Measurements from ENCODE around the gene IL12RB1.
"Not testable (repeated sequence)": the region's sequence is repeated elsewhere in the genome, so short reads cannot be mapped to it uniquely, and the experiment has no call there.

The IL12RB1 gene

GRCh38 chr19:18057557-18057956 is 29.2 kb downstream of the IL12RB1 start:
- Mint-ChIP-seq H3K9me3 (no peaks in the 10 kb centered on the region), H3K36me3 (peaks cover 22% of the 10 kb centered on the region), H3K4me3 (no peak overlapping the region), H3K4me1 (peaks cover 12% of the 10 kb centered on the region), H3K27me3 (no peaks in the 10 kb centered on the region), H3K27ac (peak overlapping the region; percentile 59)
- ATAC-seq = no peak

DNA sequence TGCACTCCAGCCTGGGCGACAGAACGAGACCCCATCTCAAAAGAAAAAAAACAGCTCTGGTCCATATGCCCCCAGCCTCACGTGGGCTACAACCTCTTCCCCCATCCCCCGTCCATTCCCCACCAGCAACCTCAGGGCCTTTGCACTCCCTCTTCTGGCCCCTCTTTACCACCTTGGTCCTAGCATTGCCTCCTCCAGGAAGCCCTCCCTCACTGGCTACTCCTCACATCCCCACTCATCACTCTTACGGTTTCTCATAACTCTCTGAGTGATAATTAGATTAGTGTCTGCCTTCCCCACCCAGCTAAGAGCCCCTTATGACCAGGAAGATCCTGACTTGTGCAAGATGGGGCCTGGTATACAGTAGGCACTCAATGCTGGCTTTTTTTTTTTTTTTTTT is 30.8 kb downstream of the IL12RB1 start:
- no peaks in the 10 kb centered on the region for H3K27me3 Mint-ChIP-seq
- H3K36me3 Mint-ChIP-seq = peaks cover 15% of the 10 kb centered on the region
- no peaks in the 10 kb centered on the region for H3K9me3 Mint-ChIP-seq
- no peak for ATAC-seq
- peak overlapping the region; percentile 28 for H3K27ac Mint-ChIP-seq
- H3K4me3 Mint-ChIP-seq = no peak overlapping the region
- peaks cover 14% of the 10 kb centered on the region for H3K4me1 Mint-ChIP-seq

DNA sequence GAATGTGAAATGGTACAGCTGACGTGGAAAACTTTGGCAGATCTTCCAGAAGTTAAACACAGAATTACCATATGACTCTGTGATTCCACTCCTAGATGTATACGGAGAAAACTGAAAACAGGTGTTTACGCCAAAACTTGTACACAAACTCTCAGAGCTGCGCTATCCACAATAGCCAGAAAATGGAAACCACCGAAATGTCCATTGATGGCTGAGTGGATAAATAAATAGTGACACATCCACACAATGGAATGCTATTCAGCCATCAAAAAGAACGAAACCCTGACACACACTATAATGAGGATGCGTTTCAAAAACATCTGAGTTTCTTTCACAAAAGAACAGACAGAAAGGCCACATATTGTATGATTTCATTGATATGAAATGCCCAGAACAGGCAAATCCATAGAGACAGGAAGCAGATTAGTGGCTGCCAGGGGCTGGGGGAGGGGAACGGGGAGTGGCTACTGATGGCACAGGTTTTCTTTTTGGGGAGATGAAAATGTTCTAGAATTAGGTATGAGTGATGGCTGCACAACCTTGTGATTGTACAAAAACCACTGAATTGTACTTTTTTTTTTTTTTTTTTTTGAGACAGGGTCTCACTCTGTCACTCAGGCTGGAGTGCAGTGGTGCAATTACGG is 33.0 kb downstream of the IL12RB1 start:
- Mint-ChIP-seq H3K27me3 (no peaks in the 10 kb centered on the region), H3K27ac (peak overlapping the region; percentile 28), H3K36me3 (no peaks in the 10 kb centered on the region), H3K9me3 (no peaks in the 10 kb centered on the region), H3K4me3 (no peak overlapping the region), H3K4me1 (peaks cover 25% of the 10 kb centered on the region)
- no peak for ATAC-seq

DNA sequence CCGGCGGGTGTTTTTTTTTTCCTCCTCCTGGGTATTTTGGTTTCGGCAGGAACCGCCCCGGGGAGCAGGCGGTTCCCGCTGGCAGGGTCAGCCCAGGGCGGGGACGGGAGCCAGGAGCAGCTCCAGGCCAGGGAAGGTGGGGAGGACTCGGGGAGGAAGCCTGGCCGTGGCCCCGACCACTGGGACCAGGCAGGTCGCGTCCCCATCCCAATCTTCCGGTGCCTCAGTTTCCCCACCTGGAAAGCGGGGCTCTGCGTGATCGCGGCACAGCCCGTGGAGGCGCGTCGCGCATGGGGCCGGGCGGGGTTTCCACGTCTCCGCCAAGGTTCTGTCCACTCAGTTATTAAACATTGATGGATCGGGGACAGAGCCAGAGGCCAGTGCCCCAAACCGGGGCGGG is 34.8 kb downstream of the IL12RB1 start:
- no peaks in the 10 kb centered on the region for H3K36me3 Mint-ChIP-seq
- H3K4me3 Mint-ChIP-seq = no peak overlapping the region
- H3K27ac Mint-ChIP-seq = no peak overlapping the region
- H3K4me1 Mint-ChIP-seq = peaks cover 17% of the 10 kb centered on the region
- no peaks in the 10 kb centered on the region for H3K27me3 Mint-ChIP-seq
- no peaks in the 10 kb centered on the region for H3K9me3 Mint-ChIP-seq
- ATAC-seq = peak; percentile 46

GRCh38 chr19:18049385-18049784 is 37.3 kb downstream of the IL12RB1 start:
- Mint-ChIP-seq H3K9me3 (no peaks in the 10 kb centered on the region), H3K27ac (peak overlapping the region; percentile 70), H3K27me3 (no peaks in the 10 kb centered on the region), H3K36me3 (no peaks in the 10 kb centered on the region), H3K4me1 (peaks cover 42% of the 10 kb centered on the region), H3K4me3 (no peak overlapping the region)
- ATAC-seq = no peak

GRCh38 chr19:18046059-18046718 is 40.5 kb downstream of the IL12RB1 start:
- H3K27ac Mint-ChIP-seq = peak overlapping the region; percentile 86
- H3K4me3 Mint-ChIP-seq = no peak overlapping the region
- no peaks in the 10 kb centered on the region for H3K27me3 Mint-ChIP-seq
- no peaks in the 10 kb centered on the region for H3K36me3 Mint-ChIP-seq
- H3K4me1 Mint-ChIP-seq = peaks cover 67% of the 10 kb centered on the region
- ATAC-seq = no peak
- H3K9me3 Mint-ChIP-seq = no peaks in the 10 kb centered on the region

DNA sequence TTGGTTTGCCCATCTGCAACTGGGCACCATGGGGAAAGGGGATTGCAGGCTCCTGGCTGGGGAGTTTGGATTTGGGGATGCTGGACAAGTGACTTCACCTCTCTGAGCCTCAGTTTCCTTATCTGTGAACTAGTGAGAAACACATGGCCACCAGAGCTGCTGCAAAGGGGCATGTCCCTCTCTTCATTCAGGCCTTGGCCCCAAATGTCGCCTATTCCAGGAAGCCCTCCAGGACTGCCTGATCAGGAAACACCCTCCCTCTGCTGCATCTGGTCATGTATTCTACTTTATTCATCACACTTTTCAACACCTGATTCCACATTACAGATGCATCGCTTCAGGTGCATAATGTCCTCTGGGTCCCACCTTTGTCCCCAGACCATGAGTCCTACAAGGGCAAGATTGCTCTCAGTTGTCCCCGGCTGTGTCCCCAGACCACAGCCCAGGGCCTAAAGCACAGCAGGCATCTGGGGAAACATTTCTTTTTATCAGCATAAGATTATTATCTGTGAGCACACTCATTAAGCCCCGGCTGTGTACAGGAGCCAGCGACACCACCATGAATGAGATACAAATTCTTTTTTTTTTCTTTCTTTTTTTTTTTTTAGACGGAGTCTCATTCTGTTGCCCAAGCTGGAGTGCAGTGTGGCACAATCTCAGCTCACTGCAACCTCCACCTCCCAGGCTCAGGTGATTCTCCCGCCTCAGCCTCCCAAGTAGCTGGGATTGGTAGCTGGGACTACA is 41.3 kb downstream of the IL12RB1 start:
- peaks cover 61% of the 10 kb centered on the region for H3K4me1 Mint-ChIP-seq
- no peaks in the 10 kb centered on the region for H3K27me3 Mint-ChIP-seq
- no peaks in the 10 kb centered on the region for H3K36me3 Mint-ChIP-seq
- H3K4me3 Mint-ChIP-seq = peak overlapping the region; percentile 57
- peak overlapping the region; percentile 86 for H3K27ac Mint-ChIP-seq
- ATAC-seq = no peak
- H3K9me3 Mint-ChIP-seq = peaks cover 3% of the 10 kb centered on the region

GRCh38 chr19:18044825-18045304 is 41.9 kb downstream of the IL12RB1 start:
- peak; percentile 99 for ATAC-seq
- H3K4me3 Mint-ChIP-seq = peak overlapping the region; percentile 57
- H3K27me3 Mint-ChIP-seq = no peaks in the 10 kb centered on the region
- peak overlapping the region; percentile 86 for H3K27ac Mint-ChIP-seq
- H3K9me3 Mint-ChIP-seq = peaks cover 3% of the 10 kb centered on the region
- H3K4me1 Mint-ChIP-seq = peaks cover 54% of the 10 kb centered on the region
- no peaks in the 10 kb centered on the region for H3K36me3 Mint-ChIP-seq

DNA sequence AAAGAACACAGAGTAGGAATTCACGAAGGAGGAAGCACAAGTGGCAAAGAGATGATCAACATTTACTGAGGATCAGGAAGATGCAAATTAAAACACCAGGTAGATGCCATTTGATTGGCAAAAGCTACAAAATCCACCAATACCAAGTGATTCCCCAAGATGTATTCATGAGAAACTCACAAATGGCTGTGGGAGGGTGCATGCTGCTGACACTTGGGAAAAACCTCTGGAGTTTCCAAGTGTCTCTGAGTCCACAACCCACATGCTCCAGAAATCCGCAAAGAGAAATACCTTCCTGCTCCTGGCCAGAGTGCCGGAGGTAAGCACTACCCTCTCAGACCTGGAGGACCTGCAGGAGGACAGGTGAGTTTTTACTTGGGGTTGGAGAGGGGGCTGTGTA is 43.1 kb downstream of the IL12RB1 start:
- peaks cover 3% of the 10 kb centered on the region for H3K9me3 Mint-ChIP-seq
- H3K27ac Mint-ChIP-seq = peak overlapping the region; percentile 86
- no peaks in the 10 kb centered on the region for H3K36me3 Mint-ChIP-seq
- H3K27me3 Mint-ChIP-seq = no peaks in the 10 kb centered on the region
- ATAC-seq = no peak
- peak overlapping the region; percentile 57 for H3K4me3 Mint-ChIP-seq
- peaks cover 53% of the 10 kb centered on the region for H3K4me1 Mint-ChIP-seq

DNA sequence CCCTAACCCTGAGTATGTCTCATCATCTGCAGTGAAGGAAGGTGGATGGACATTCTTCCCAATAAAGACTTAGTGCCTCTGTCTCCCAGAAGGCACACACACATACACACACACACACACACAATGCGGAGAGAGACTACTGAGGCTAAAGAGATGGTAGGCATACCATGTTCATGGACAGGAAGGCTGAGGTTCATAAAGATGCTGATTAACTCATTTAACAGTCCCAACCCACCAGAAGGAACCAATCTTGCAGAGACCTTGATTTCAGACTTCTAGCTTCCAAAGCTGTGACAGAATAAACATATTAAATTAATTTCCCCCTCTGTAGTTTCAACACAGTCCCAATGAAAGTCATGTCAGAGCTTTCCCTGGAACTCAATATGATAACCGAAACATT is 45.7 kb downstream of the IL12RB1 start:
- H3K4me3 Mint-ChIP-seq = no peak overlapping the region
- H3K9me3 Mint-ChIP-seq = peaks cover 3% of the 10 kb centered on the region
- ATAC-seq = no peak
- no peaks in the 10 kb centered on the region for H3K27me3 Mint-ChIP-seq
- H3K36me3 Mint-ChIP-seq = no peaks in the 10 kb centered on the region
- peaks cover 42% of the 10 kb centered on the region for H3K4me1 Mint-ChIP-seq
- H3K27ac Mint-ChIP-seq = no peak overlapping the region

DNA sequence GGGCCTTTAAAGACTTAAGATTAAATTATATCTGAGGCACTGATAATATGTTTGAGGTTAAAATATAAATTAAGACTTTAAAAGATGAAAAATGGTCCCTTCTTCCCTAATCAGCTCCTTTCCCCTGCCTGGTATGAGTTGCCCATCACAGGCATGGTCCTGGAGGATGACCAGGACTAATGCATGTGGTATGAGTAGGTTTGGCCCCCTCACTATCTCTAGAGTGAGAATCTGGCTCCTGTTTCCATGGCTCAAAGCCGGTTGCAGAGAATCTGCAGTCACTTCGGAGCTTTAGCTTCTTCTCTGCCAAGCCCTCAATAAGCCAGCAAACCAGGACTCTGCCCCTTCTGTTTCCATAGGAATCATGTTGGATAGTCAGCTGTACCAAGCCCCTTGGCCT is 54.6 kb downstream of the IL12RB1 start:
- H3K4me1 Mint-ChIP-seq, H3K27me3 Mint-ChIP-seq, H3K36me3 Mint-ChIP-seq, H3K4me3 Mint-ChIP-seq, H3K9me3 Mint-ChIP-seq, ATAC-seq: not testable (repeated sequence)
- H3K27ac Mint-ChIP-seq = peak overlapping the region; percentile 55

DNA sequence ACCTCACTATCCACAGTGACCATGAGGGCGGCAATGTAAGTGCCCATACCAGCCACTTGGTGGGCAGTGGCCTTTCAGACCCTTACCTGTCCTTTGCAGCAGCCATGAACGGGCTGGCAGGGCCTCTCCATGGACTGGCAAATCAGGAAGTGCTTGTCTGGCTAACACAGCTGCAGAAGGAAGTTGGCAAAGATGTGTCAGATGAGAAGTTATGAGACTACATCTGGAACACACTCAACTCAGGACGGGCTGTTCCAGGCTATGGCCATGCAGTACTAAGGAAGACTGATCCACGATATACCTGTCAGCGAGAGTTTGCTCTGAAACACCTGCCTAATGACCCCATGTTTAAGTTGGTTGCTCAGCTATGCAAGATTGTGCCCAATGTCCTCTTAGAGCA is 55.3 kb downstream of the IL12RB1 start:
- peak overlapping the region; percentile 55 for H3K27ac Mint-ChIP-seq
- H3K4me3 Mint-ChIP-seq, H3K36me3 Mint-ChIP-seq, H3K27me3 Mint-ChIP-seq, H3K9me3 Mint-ChIP-seq, ATAC-seq: not testable (repeated sequence)
- peaks cover 11% of the 10 kb centered on the region for H3K4me1 Mint-ChIP-seq

DNA sequence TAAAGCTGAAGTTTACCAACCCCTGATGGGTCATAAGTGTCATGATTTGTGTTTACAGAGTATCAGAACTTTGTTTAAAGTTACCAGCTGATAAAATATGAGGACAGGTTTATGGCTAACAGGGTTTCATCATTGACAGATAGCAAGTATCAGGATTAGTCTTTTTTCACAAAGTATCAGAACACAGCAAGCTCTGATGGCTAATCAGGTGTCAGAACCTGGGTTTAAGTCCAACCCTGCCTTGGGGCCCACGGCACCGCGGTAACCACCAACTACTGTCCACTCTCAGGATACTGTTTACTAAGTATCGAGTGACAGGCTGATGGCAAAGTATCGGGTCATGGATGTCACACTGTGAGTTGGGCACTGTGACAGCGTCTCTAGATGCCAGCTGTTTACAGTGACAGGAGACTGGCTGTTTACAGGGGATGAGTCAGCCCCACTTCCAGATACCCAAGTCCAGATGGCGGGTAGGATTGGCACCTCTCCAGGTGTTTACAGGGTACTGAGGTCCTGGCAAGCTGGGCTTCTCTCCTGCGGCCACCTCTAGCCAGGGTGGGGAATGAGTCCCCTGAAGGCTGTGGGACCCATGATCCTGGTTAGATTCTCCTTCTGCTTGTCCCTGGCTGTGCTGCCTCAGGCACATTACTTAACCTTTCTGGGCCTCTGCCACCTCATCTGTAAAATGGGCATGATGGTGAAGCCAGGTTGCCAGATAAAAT is 57.0 kb downstream of the IL12RB1 start:
- Mint-ChIP-seq H3K36me3 (no peaks in the 10 kb centered on the region), H3K27ac (no peak overlapping the region), H3K4me3 (no peak overlapping the region), H3K27me3 (no peaks in the 10 kb centered on the region), H3K9me3 (no peaks in the 10 kb centered on the region), H3K4me1 (peaks cover 21% of the 10 kb centered on the region)
- ATAC-seq = no peak

GRCh38 chr19:18027151-18027550 is 59.6 kb downstream of the IL12RB1 start:
- ATAC-seq = no peak
- no peak overlapping the region for H3K4me3 Mint-ChIP-seq
- H3K9me3 Mint-ChIP-seq = peaks cover 3% of the 10 kb centered on the region
- H3K27ac Mint-ChIP-seq = peak overlapping the region; percentile 97
- H3K36me3 Mint-ChIP-seq = peaks cover 5% of the 10 kb centered on the region
- H3K27me3 Mint-ChIP-seq = no peaks in the 10 kb centered on the region
- H3K4me1 Mint-ChIP-seq = peaks cover 46% of the 10 kb centered on the region

GRCh38 chr19:18023622-18024251 is 63.0 kb downstream of the IL12RB1 start:
- no peaks in the 10 kb centered on the region for H3K27me3 Mint-ChIP-seq
- peak overlapping the region; percentile 70 for H3K4me3 Mint-ChIP-seq
- peak; percentile 90 for ATAC-seq
- H3K36me3 Mint-ChIP-seq = peaks cover 7% of the 10 kb centered on the region
- peaks cover 68% of the 10 kb centered on the region for H3K4me1 Mint-ChIP-seq
- H3K9me3 Mint-ChIP-seq = peaks cover 4% of the 10 kb centered on the region
- H3K27ac Mint-ChIP-seq = peak overlapping the region; percentile 97

Measured in stimulated activated memory B cell treated with anti-CD40 and anti-IgM and Interleukin-4, amounts not matched to agents 10 μg/mL and 1 μg/mL and 100 μg/mL, for 72 hours (primary cell).